ENCODE data around the gene ASIC4.

- TF ChIP-seq POLR2A (IDR thresholded peaks at IDR 0.05) (no peak), CTCF (IDR thresholded peaks at IDR 0.05) (no peak)
Observed at GRCh38 chr2:219492575-219492974, 21.7 kb upstream of the ASIC4 start.
